ENCODE data around the gene AQP12B. TPM values are rescaled to one million over a fixed set of nuclear protein-coding genes. Genes with fewer than 3 reads are reported as not detected.

AQP12B gene
- total RNA-seq, 3 donors from 2014 or later = 0.16 to 10.0 (median 3.9) TPM

DNA sequence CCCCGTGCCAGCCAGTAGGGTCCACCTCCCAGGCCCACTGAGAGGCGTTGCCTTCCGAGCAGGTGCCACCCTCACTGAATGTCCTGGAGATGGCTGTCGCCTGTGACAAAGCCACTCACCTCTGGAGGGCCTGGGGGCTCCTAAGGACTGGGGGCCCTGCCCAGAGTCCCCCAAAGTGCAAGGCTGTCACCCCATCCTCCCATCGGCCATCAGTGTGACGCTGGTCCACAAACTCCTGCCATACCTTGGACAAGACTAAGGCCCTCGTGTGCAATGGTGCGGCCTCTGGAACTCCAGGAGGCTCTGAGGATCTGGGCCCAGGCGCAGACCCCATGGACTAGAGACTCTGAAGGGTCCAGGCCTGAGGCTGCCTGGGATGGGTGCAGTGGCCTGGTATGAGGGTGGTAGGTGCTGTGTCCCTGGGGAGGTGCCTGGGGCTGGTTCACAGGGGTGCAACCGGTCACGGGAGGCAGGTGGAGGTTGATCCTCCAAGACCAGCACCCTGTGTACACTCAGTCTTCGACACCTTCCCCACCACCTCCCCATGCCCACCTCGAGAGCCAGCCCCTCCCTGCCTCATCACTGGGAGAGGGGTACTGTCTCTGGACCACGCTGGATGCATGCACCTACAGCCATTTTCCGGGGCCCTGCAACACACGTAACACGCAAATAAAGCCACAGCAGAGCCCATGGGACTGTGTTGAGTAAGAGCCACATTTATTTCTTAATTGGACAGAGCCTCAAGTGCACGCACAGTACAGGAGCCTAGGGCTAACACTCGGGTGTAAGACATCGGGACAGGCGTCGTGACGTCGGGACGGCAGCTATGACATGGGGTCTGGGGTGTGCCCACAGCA, 30.6 kb upstream of the AQP12B start:
- H3K4me3 ChIP-seq = no peak overlapping the region
- no peaks in the 10 kb centered on the region for H3K9me3 ChIP-seq
- no peaks in the 10 kb centered on the region for H3K4me1 ChIP-seq (ENCODE audit: low read depth)
- ATAC-seq = no peak
- no peak for DNase-seq
- no peaks in the 10 kb centered on the region for H3K36me3 ChIP-seq (ENCODE audit: low read depth)
- intact Hi-C loops (cut with DNase I, micrococcal nuclease) = no loop called here
- TF ChIP-seq CTCF (IDR thresholded peaks at IDR 0.05) = no peak

DNA sequence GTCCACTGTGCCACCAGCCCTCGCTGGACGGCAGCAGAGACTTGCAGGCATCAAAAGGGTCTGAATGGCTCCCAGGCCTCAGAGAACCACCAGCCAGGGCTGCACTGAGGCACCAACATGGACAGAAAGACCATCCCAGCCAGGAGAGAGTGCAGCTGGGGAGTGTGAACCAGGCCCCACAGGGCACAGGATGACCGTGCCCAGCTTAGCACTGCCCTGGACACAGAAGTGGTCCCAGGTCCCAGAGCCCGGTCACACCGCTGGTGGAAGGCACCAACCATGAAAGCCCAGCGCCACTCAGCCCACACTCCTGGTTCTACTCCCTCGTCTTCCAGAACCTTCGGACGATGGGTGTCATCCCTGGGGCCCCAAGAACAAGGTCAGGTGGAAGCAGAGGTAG, 29.4 kb upstream of the AQP12B start:
- no peak for TF ChIP-seq CTCF (IDR thresholded peaks at IDR 0.05)
- no peaks in the 10 kb centered on the region for H3K9me3 ChIP-seq
- DNase-seq (no peak), ATAC-seq (no peak)
- no peaks in the 10 kb centered on the region for H3K36me3 ChIP-seq (ENCODE audit: low read depth)
- H3K4me3 ChIP-seq = no peak overlapping the region
- intact Hi-C loops (cut with DNase I, micrococcal nuclease) = no loop called here
- H3K4me1 ChIP-seq (ENCODE audit: low read depth) = no peaks in the 10 kb centered on the region

- ATAC-seq (no peak), DNase-seq (peak in 1 of 3 donors; percentile 21)
- no peaks in the 10 kb centered on the region for H3K9me3 ChIP-seq
- intact Hi-C loops (cut with DNase I, micrococcal nuclease) = no loop called here
- TF ChIP-seq CTCF (IDR thresholded peaks at IDR 0.05) = no peak
- H3K36me3 ChIP-seq (ENCODE audit: low read depth) = no peaks in the 10 kb centered on the region
- no peak overlapping the region for H3K4me3 ChIP-seq
- H3K4me1 ChIP-seq (ENCODE audit: low read depth) = no peaks in the 10 kb centered on the region
These were observed 29.0 kb upstream of the AQP12B start for GRCh38 chr2:240711701-240712100.

GRCh38 chr2:240711296-240711695, 28.6 kb upstream of the AQP12B start:
- no peak for ATAC-seq
- no peak for TF ChIP-seq CTCF (IDR thresholded peaks at IDR 0.05)
- DNase-seq = no peak

GRCh38 chr2:240708457-240708856, 25.8 kb upstream of the AQP12B start:
- Histone ChIP-seq H3K4me1 (ENCODE audit: low read depth) (no peaks in the 10 kb centered on the region), H3K4me3 (no peak overlapping the region), H3K36me3 (ENCODE audit: low read depth) (no peaks in the 10 kb centered on the region), H3K9me3 (no peaks in the 10 kb centered on the region)
- TF ChIP-seq CTCF (IDR thresholded peaks at IDR 0.05) = no peak
- DNase-seq (no peak), ATAC-seq (no peak)
- intact Hi-C loops (cut with DNase I, micrococcal nuclease) = no loop called here

More at GRCh38 chr2:240711296-240711695, 28.6 kb upstream of the AQP12B start:
- no peak overlapping the region for H3K4me3 ChIP-seq
- H3K36me3 ChIP-seq (ENCODE audit: low read depth) = no peaks in the 10 kb centered on the region
- intact Hi-C loops (cut with DNase I, micrococcal nuclease) = no loop called here
- H3K9me3 ChIP-seq = no peaks in the 10 kb centered on the region
- no peaks in the 10 kb centered on the region for H3K4me1 ChIP-seq (ENCODE audit: low read depth)

Measured in mucosa of descending colon (tissue), 3 donors.